Fibroblast of pulmonary artery (primary cell): ENCODE measurements around the gene TSC22D1.
A peak's percentile ranks its signal among the peaks of the same experiment; 100 is the strongest.

ENCODE experiments used
- DNase-seq: peaks from one replicate; pipeline ENCODE4 v3.0.0-alpha.2; 2010; ENCODE audit warnings: low read depth
- H3K4me3 ChIP-seq: replicated peaks from 2 replicates; pipeline ENCODE4 v1.5.1; 2011; ENCODE audit warnings: low read depth, mild to moderate bottlenecking, control low read depth, low read length, moderate library complexity
- TF ChIP-seq, protein P1 (sequence below): IDR thresholded peaks from 2 replicates; pipeline ENCODE4 v1.5.1; 2011; ENCODE audit warnings: mild to moderate bottlenecking, control low read depth, low read length, inconsistent platforms; ENCODE audit errors: missing control alignments

Gene TSC22D1

DNA sequence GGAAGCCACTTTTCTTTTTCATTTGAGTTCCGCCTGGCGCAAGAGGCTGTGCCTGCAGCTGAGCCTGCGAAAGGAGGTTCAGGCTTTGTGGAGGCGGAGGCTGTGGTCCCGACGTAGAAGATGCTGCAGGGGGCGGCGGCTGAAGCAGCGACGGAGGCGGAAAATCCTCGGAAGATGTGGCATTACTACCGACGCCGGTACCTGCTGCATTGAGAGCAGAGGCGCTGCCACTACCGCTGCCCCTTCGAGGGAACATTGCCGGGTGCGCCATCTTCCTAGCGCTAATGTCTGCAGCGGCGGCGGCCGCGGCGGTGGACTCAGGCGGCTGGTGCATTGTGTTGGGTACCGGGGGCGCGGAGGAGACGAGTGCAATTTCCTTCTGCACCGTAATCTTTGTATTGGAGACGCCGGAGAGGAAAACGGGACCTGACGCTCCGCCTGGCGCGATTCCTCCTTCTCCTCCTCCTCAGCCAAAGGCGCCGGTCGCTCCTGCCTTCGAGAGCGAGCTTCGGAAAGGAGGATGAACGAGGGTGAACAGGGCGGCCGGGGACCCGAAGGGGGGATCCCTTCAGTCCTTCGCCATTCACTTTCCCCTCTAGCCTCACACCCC is at the start of gene TSC22D1:
TSS of gene TSC22D1 (minus strand) at position 590 of the 610 bp plus-strand sequence. CDS start at position 334, 256 bp downstream.
- peak within 1 kb of the TSS; percentile 86 for H3K4me3 ChIP-seq
- TF ChIP-seq, protein P1, sequence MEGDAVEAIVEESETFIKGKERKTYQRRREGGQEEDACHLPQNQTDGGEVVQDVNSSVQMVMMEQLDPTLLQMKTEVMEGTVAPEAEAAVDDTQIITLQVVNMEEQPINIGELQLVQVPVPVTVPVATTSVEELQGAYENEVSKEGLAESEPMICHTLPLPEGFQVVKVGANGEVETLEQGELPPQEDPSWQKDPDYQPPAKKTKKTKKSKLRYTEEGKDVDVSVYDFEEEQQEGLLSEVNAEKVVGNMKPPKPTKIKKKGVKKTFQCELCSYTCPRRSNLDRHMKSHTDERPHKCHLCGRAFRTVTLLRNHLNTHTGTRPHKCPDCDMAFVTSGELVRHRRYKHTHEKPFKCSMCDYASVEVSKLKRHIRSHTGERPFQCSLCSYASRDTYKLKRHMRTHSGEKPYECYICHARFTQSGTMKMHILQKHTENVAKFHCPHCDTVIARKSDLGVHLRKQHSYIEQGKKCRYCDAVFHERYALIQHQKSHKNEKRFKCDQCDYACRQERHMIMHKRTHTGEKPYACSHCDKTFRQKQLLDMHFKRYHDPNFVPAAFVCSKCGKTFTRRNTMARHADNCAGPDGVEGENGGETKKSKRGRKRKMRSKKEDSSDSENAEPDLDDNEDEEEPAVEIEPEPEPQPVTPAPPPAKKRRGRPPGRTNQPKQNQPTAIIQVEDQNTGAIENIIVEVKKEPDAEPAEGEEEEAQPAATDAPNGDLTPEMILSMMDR: no peak
- peak; percentile 63 for DNase-seq

DNA sequence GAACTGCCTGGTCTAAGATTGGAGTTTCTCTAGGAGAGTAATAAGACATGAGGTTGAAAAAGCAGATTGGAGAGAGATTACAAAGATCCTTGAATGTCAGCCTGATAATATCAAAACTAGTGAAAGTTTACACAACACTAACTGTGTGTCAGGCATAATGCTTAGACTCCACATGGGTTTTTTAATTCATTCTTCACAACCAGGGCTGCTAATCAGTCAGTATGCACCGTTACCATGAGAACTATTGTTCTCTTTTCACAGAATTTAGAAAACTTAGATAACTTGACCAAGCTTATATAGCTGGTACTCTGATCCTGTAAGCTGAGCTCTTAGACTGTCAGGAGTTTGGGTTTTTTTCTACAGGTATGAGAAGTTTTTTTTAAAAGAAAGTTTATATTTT is 46.6 kb upstream of the TSC22D1 start:
- TF ChIP-seq, protein P1: no peak
- DNase-seq: peak; percentile 37
- no peak overlapping the region for H3K4me3 ChIP-seq

DNA sequence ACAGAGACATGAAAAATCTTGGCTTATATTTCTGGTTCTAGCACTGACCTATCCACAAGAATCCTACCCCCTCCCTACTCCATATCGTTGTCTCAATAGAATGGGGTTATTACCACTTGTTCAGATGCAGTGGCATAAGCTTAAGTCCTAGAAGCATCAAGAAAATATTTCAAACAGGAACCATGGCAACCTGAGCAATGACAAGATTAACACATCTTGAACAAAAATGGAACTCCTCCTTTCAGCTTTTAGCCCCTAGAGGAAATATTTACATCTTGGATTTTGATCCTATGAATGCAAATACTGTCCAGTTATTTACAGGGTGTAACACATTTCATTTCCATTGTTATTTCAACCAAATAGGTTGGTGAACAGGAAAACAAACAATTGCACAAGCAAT is 46.1 kb upstream of the TSC22D1 start:
- TF ChIP-seq, protein P1: no peak
- peak; percentile 32 for DNase-seq
- no peak overlapping the region for H3K4me3 ChIP-seq

DNA sequence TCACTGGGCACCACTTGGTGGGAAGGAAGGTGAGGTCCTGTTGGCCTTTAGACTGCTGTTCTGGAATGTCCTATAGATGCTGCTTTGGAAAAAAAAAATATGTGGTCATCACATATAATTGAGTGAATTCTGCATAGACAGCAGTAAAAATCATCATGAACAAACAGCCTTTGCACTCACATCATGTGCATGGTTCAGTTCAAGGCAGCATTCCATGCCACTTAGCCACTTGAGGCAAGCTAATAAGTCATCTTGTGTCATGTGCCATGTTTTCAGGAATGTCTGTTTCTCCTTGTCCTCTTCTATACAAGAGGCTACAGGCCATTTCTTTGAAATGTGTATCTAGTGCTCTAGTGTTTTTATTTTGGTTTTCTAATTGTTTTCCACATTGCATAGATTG is 43.9 kb upstream of the TSC22D1 start:
- TF ChIP-seq, protein P1: no peak
- DNase-seq: peak; percentile 22
- no peak overlapping the region for H3K4me3 ChIP-seq

DNA sequence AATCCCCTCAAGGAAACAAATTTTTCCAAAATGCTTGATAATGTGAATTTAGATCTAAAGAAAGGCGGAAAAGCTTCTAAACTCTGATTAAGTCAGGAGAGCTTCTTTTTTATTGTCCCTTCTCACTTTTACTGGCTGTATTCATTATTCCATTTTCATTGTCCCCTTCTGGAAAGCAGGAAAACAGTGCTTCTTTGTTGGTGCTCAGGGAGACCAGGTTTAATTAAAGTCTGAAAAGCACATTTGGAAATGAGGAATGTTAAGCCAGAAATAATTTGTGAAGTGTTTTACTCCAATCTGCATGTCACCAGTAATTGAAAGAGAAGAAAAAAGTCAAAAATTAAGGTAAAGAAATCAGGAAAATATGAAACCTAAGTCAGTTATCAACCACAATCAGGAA is 43.5 kb upstream of the TSC22D1 start:
- H3K4me3 ChIP-seq: no peak overlapping the region
- TF ChIP-seq, protein P1: no peak
- DNase-seq: no peak

DNA sequence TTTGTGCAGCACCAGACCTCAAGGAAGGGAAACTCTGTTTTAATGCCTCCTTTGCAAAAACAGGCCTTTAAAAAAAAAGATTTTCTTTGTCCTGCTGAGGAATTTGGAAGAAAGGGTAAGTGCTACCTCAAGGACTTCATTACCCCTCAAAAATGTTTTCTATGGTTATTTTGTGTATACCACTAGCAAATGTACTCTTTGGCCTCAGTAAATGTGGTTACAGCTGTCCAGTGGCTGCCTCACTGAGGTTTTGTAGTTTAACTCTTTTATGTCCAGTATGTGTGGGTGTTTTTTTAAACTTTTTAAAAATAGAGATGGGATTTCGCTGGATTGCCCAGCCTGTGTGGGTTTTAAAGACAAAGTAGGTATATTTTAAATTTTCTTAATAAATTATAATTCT is 42.2 kb upstream of the TSC22D1 start:
- TF ChIP-seq, protein P1: no peak
- no peak for DNase-seq
- no peak overlapping the region for H3K4me3 ChIP-seq

DNA sequence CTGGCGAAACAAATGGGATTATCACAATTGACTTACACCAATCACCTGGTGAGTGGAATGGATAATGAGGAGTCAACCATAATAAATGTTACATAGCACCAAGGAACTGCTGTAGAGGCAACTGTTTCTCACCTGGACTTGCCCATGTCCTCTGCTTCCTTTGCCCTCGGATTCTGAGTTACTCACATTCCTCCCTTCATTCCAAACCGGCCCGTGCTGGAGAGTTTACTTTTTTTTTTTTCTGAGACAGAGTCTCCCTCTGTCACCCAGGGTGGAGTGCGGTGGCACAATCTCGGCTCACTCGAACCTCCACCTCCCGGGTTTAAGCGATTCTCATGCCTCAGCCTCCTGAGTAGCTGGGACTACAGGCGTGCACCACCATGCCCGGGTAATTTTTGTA is 41.5 kb upstream of the TSC22D1 start:
- H3K4me3 ChIP-seq: no peak overlapping the region
- TF ChIP-seq, protein P1: no peak
- no peak for DNase-seq
